ENCODE results near the gene TP53AIP1.
A peak's percentile ranks its signal among the peaks of the same experiment; 100 is the strongest.

Gene TP53AIP1

GRCh38 chr11:128905345-128906184, 37.1 kb downstream of the TP53AIP1 start:
- peak; percentile 47 for DNase-seq (ENCODE audit: low spot score)

- DNase-seq (ENCODE audit: low spot score) = no peak
Measured at GRCh38 chr11:128904656-128905344, 37.9 kb downstream of the TP53AIP1 start.

GRCh38 chr11:128904303-128904655, 38.4 kb downstream of the TP53AIP1 start:
- no peak for DNase-seq (ENCODE audit: low spot score)

- no peak for DNase-seq (ENCODE audit: low spot score)
Measured at GRCh38 chr11:128903248-128904061, 39.2 kb downstream of the TP53AIP1 start.

- DNase-seq (ENCODE audit: low spot score) = no peak
Measured at GRCh38 chr11:128902515-128903066, 40.1 kb downstream of the TP53AIP1 start.

- no peak for DNase-seq (ENCODE audit: low spot score)
Measured at GRCh38 chr11:128901653-128902514, 40.8 kb downstream of the TP53AIP1 start.

- DNase-seq (ENCODE audit: low spot score) = no peak
Measured at GRCh38 chr11:128900468-128900867, 42.2 kb downstream of the TP53AIP1 start.

GRCh38 chr11:128898580-128899344, 43.9 kb downstream of the TP53AIP1 start:
- DNase-seq (ENCODE audit: low spot score) = no peak

GRCh38 chr11:128897826-128898225, 44.8 kb downstream of the TP53AIP1 start:
- no peak for DNase-seq (ENCODE audit: low spot score)

- no peak for DNase-seq (ENCODE audit: low spot score)
Measured at GRCh38 chr11:128896356-128896755, 46.3 kb downstream of the TP53AIP1 start.

- no peak for DNase-seq (ENCODE audit: low spot score)
Measured at GRCh38 chr11:128895526-128895925, 47.1 kb downstream of the TP53AIP1 start.

- DNase-seq (ENCODE audit: low spot score) = peak; percentile 31
Measured at GRCh38 chr11:128894685-128895084, 48.0 kb downstream of the TP53AIP1 start.

- no peak for DNase-seq (ENCODE audit: low spot score)
Measured at GRCh38 chr11:128894286-128894681, 48.4 kb downstream of the TP53AIP1 start.

- DNase-seq (ENCODE audit: low spot score) = no peak
Measured at GRCh38 chr11:128893578-128894285, 48.9 kb downstream of the TP53AIP1 start.

- DNase-seq (ENCODE audit: low spot score) = no peak
Measured at GRCh38 chr11:128892866-128893565, 49.7 kb downstream of the TP53AIP1 start.

- no peak for DNase-seq (ENCODE audit: low spot score)
Measured at GRCh38 chr11:128891913-128892398, 50.7 kb downstream of the TP53AIP1 start.

- DNase-seq (ENCODE audit: low spot score) = no peak
Measured at GRCh38 chr11:128890543-128891368, 51.9 kb downstream of the TP53AIP1 start, which contains the start of gene KCNJ5. KCNJ5 (plus strand) TSS chr11:128891356; CDS start chr11:128911274, 19,918 bp downstream.

- no peak for DNase-seq (ENCODE audit: low spot score)
Measured at GRCh38 chr11:128890216-128890542, 52.5 kb downstream of the TP53AIP1 start.

Measured in HuH-7.5 (cell line).